Ovary (tissue), 3 donors: ENCODE measurements around the gene SMAD3.

Source experiments
- POLR2A ChIP-seq: fragments of 450-650 bp; IDR thresholded peaks from one replicate; pipeline ENCODE4 v1.6.1; 2017; ENCODE audit warnings: antibody characterized with exemption, mild to moderate bottlenecking, moderate library complexity
- TF ChIP-seq, protein P1 (sequence below), 3 donors: fragments of 450-650 bp in 2 of 3; fragments of 200-600 bp in 1 of 3; IDR thresholded peaks; one replicate each; pipeline versions ENCODE4 v1.5.1 to v1.8.0; 2016 to 2022; ENCODE audit warnings: antibody characterized with exemption in 3 of 3, mild to moderate bottlenecking in 1 of 3
- donor health status: DM: no; HTN: no; CAD: no.

DNA sequence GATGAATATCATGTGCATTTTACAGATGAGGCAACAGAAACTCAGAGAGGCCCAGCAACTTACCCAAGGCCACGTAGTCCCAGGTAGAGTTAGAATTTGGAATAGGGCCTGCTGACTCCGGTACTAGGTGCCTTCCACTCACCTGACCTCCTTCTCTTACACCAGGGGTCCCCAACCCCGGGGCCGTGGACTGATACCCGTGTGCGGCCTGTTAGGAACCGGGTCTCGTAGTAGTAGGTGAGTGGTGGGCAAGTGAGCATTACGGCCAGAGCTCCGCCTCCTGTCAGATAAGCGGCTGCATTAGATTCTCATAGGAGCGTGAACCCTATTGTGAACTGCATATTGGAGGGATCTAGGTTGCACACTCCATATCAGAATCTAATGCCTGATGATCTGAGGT, 64.8 kb downstream of the SMAD3 start:
- TF ChIP-seq, protein P1, sequence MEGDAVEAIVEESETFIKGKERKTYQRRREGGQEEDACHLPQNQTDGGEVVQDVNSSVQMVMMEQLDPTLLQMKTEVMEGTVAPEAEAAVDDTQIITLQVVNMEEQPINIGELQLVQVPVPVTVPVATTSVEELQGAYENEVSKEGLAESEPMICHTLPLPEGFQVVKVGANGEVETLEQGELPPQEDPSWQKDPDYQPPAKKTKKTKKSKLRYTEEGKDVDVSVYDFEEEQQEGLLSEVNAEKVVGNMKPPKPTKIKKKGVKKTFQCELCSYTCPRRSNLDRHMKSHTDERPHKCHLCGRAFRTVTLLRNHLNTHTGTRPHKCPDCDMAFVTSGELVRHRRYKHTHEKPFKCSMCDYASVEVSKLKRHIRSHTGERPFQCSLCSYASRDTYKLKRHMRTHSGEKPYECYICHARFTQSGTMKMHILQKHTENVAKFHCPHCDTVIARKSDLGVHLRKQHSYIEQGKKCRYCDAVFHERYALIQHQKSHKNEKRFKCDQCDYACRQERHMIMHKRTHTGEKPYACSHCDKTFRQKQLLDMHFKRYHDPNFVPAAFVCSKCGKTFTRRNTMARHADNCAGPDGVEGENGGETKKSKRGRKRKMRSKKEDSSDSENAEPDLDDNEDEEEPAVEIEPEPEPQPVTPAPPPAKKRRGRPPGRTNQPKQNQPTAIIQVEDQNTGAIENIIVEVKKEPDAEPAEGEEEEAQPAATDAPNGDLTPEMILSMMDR (IDR thresholded peaks at IDR 0.05) = no peak
- no peak for TF ChIP-seq POLR2A
